K562 (cell line): ENCODE data around the gene IL13. TPM values are rescaled to one million over a fixed set of nuclear protein-coding genes. Genes with fewer than 3 reads are reported as not detected.

Experiments used
- ARID2 ChIP-seq: fragments of 450-650 bp; IDR thresholded peaks from 2 replicates; pipeline ENCODE4 v1.6.1; 2017; ENCODE audit warnings: antibody characterized with exemption, mild to moderate bottlenecking
- CBFA2T3 ChIP-seq: fragments of 450-650 bp; IDR thresholded peaks from 2 replicates; pipeline ENCODE4 v1.6.1; 2017
- FOXJ2 ChIP-seq: fragments of 200-800 bp; sonication (Bioruptor generic); IDR thresholded peaks from 2 replicates; pipeline ENCODE4 v1.6.1; 2016; ENCODE audit warnings: missing genetic modification characterization, missing compliant biosample characterization
- HMGN3 ChIP-seq: IDR thresholded peaks from 2 replicates; pipeline ENCODE4 v1.6.1; 2011; ENCODE audit warnings: borderline replicate concordance, low read depth, mild to moderate bottlenecking, mixed read lengths, low read length; ENCODE audit not compliant: insufficient read length; ENCODE audit errors: extremely low read depth
- HSF4 ChIP-seq: fragments of 250-450 bp; sonication (Bioruptor Pico); IDR thresholded peaks from 2 replicates; pipeline ENCODE4 v2.1.2; 2022; ENCODE audit warnings: mild to moderate bottlenecking, moderate library complexity, borderline replicate concordance
- L3MBTL2 ChIP-seq: fragments of 450-650 bp; IDR thresholded peaks from 2 replicates; pipeline ENCODE4 v1.6.1; 2016; ENCODE audit warnings: mild to moderate bottlenecking, moderate library complexity
- NUFIP1 ChIP-seq: fragments of 450-650 bp; IDR thresholded peaks from 2 replicates; pipeline ENCODE4 v1.6.1; 2018; ENCODE audit not compliant: partially characterized antibody
- TRIM28 ChIP-seq: fragments of 450-650 bp; IDR thresholded peaks from 2 replicates; pipeline ENCODE4 v1.6.1; 2017
- ZFX ChIP-seq: sonication (generic); formaldehyde crosslinking; IDR thresholded peaks from 2 replicates; pipeline ENCODE4 v1.8.0; 2022; ENCODE audit warnings: mild to moderate bottlenecking, missing genetic modification reagents, moderate library complexity
- ZNF212 ChIP-seq: fragments of 450-650 bp; formaldehyde crosslinking; IDR thresholded peaks from 2 replicates; pipeline ENCODE4 v1.4.0; 2020; ENCODE audit warnings: mild to moderate bottlenecking
- ZNF780A ChIP-seq: fragments of 250-450 bp; sonication (Bioruptor Pico); IDR thresholded peaks from 2 replicates; pipeline ENCODE4 v1.5.0; 2021; ENCODE audit warnings: mild to moderate bottlenecking
- polyA plus RNA-seq, 8 experiments: library from polyadenylated mRNA; depleted of rRNA in 4 of 8; stranded (reverse) in 5 of 8; unstranded in 3 of 8; fragments of >200 nt; fragmentation: Nextera tagmentation in 2 of 8; fragmentation: Illumina TruSeq in 1 of 8; extraction: Ambion mirVana in 2 of 8; extraction: Trizol in 1 of 8; gene quantifications; 2 replicates each; pipeline versions ENCODE4 v1.2.1 to v1.2.3, GENCODE V29; 2011 to 2014; ENCODE audit warnings: inconsistent platforms in 1 of 8, missing spikeins in 1 of 8
- total RNA-seq, 7 experiments: library from RNA; depleted of rRNA in 6 of 7; stranded (reverse); fragments of >200 nt in 6 of 7; fragmentation: Illumina TruSeq in 2 of 7; extraction: Trizol in 2 of 7; gene quantifications; 2 replicates each; pipeline versions ENCODE4 v1.2.1 to v1.2.3, GENCODE V29; 2011 to 2021; ENCODE audit warnings: low replicate concordance in 1 of 7
- TF ChIP-seq, protein P1 (sequence below): fragments of 250-450 bp; sonication (Bioruptor Pico); IDR thresholded peaks from 2 replicates; pipeline ENCODE4 v1.4.0; 2020; ENCODE audit warnings: mild to moderate bottlenecking, moderate library complexity
- TF ChIP-seq, protein P2 (sequence below): fragments of 200-800 bp; sonication (Bioruptor generic); IDR thresholded peaks from 2 replicates; pipeline ENCODE4 v1.6.1; 2017; ENCODE audit warnings: missing genetic modification characterization, missing compliant biosample characterization
- TF ChIP-seq, protein P3 (sequence below), 2 experiments: fragments of 450-650 bp in 1 of 2; sonication (generic) in 1 of 2; formaldehyde crosslinking in 1 of 2; IDR thresholded peaks; 2 replicates each; pipeline versions ENCODE4 v1.7.1 to v1.9.0; 2016 to 2022; ENCODE audit warnings: inconsistent platforms in 1 of 2, mild to moderate bottlenecking in 1 of 2, missing genetic modification reagents in 1 of 2
- TF ChIP-seq, protein P4 (sequence below): sonication (generic); formaldehyde crosslinking; IDR thresholded peaks from 2 replicates; pipeline ENCODE4 v1.9.0; 2022; ENCODE audit warnings: mild to moderate bottlenecking, missing genetic modification reagents

IL13 gene
- total and polyA plus RNA-seq, 9 of the 15 experiments (the other 6 are each of a cell fraction or from before 2014, with no cell fraction given) = not detected

DNA sequence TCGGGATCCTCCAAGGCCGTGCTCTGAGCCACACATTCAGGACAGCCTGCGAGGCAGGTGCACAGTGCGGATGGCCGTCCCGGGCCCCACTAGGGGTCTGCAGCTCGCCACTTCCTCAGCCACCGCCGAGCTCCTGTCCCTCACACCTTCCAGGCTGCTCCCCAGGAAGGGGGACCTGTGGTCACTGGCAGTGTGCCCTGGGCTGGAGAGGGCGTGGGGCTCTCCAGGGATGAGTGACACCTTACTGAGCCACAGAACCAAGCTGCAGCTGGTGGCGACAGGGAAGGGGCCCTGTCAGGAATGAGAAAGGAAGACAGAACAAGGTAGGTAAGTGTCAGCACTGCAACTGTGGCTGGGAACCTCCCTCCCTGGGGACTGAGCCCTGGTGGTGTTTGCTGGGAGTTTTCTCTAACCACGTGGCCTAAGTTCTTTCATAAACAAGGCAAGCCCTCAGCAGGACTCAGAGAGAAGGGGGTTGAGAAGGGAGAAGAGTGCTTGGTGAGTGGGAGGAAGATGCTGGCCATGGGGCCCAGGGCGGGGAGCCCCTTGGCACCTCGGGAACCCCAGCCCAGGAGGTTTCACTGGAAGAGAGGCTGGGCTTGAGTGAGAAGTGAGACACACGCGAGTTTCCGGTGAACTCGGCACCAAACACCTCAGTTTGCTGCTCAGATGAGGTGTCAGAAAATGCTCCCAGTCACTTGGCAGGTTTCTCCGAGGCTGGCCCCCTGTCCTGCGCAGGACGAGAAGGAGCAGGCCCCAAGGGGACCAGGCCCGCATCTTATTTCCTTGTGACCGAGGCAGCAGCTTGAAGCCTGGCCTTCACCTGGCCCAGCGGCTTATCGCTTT lies 5.2 kb downstream of the IL13 start (continued):
- TF ChIP-seq, protein P1, sequence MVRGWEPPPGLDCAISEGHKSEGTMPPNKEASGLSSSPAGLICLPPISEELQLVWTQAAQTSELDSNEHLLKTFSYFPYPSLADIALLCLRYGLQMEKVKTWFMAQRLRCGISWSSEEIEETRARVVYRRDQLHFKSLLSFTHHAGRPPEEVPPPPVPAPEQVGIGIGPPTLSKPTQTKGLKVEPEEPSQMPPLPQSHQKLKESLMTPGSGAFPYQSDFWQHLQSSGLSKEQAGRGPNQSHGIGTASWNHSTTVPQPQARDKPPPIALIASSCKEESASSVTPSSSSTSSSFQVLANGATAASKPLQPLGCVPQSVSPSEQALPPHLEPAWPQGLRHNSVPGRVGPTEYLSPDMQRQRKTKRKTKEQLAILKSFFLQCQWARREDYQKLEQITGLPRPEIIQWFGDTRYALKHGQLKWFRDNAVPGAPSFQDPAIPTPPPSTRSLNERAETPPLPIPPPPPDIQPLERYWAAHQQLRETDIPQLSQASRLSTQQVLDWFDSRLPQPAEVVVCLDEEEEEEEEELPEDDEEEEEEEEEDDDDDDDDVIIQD (CRISPR knock-in tag) = no peak
- TF ChIP-seq HMGN3 = no peak
- TF ChIP-seq ZNF212 (CRISPR knock-in tag) = no peak
- TF ChIP-seq, protein P2, sequence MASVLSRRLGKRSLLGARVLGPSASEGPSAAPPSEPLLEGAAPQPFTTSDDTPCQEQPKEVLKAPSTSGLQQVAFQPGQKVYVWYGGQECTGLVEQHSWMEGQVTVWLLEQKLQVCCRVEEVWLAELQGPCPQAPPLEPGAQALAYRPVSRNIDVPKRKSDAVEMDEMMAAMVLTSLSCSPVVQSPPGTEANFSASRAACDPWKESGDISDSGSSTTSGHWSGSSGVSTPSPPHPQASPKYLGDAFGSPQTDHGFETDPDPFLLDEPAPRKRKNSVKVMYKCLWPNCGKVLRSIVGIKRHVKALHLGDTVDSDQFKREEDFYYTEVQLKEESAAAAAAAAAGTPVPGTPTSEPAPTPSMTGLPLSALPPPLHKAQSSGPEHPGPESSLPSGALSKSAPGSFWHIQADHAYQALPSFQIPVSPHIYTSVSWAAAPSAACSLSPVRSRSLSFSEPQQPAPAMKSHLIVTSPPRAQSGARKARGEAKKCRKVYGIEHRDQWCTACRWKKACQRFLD (CRISPR knock-in tag) = no peak
- no peak for TF ChIP-seq ZNF780A (CRISPR knock-in tag)
- TF ChIP-seq, protein P3, sequence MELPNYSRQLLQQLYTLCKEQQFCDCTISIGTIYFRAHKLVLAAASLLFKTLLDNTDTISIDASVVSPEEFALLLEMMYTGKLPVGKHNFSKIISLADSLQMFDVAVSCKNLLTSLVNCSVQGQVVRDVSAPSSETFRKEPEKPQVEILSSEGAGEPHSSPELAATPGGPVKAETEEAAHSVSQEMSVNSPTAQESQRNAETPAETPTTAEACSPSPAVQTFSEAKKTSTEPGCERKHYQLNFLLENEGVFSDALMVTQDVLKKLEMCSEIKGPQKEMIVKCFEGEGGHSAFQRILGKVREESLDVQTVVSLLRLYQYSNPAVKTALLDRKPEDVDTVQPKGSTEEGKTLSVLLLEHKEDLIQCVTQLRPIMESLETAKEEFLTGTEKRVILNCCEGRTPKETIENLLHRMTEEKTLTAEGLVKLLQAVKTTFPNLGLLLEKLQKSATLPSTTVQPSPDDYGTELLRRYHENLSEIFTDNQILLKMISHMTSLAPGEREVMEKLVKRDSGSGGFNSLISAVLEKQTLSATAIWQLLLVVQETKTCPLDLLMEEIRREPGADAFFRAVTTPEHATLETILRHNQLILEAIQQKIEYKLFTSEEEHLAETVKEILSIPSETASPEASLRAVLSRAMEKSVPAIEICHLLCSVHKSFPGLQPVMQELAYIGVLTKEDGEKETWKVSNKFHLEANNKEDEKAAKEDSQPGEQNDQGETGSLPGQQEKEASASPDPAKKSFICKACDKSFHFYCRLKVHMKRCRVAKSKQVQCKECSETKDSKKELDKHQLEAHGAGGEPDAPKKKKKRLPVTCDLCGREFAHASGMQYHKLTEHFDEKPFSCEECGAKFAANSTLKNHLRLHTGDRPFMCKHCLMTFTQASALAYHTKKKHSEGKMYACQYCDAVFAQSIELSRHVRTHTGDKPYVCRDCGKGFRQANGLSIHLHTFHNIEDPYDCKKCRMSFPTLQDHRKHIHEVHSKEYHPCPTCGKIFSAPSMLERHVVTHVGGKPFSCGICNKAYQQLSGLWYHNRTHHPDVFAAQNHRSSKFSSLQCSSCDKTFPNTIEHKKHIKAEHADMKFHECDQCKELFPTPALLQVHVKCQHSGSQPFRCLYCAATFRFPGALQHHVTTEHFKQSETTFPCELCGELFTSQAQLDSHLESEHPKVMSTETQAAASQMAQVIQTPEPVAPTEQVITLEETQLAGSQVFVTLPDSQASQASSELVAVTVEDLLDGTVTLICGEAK (IDR thresholded peaks at IDR 0.05) = no peak
- TF ChIP-seq, protein P3 (CRISPR knock-in tag; IDR thresholded peaks at IDR 0.05) = no peak
- TF ChIP-seq NUFIP1 = no peak
- TF ChIP-seq, protein P4, sequence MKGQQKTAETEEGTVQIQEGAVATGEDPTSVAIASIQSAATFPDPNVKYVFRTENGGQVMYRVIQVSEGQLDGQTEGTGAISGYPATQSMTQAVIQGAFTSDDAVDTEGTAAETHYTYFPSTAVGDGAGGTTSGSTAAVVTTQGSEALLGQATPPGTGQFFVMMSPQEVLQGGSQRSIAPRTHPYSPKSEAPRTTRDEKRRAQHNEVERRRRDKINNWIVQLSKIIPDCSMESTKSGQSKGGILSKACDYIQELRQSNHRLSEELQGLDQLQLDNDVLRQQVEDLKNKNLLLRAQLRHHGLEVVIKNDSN (CRISPR knock-in tag) = peak; percentile 81
- no peak for TF ChIP-seq ARID2
- peak; percentile 31; the same call in 1 of the 2 replicates for TF ChIP-seq FOXJ2 (tag)
- TF ChIP-seq L3MBTL2 = peak; percentile 77
- no peak for TF ChIP-seq HSF4 (CRISPR knock-in tag)
- no peak for TF ChIP-seq TRIM28
- peak; percentile 79 for TF ChIP-seq ZFX (CRISPR knock-in tag)
- TF ChIP-seq CBFA2T3 = no peak
